ENCODE measurements around the gene DHX9. TPM values are rescaled to one million over a fixed set of nuclear protein-coding genes. Genes with fewer than 3 reads are reported as not detected.

Gene DHX9
- polyA plus RNA-seq, 2 of the 4 experiments (the other 2 are of a cell fraction) = 205 to 247 TPM

DNA sequence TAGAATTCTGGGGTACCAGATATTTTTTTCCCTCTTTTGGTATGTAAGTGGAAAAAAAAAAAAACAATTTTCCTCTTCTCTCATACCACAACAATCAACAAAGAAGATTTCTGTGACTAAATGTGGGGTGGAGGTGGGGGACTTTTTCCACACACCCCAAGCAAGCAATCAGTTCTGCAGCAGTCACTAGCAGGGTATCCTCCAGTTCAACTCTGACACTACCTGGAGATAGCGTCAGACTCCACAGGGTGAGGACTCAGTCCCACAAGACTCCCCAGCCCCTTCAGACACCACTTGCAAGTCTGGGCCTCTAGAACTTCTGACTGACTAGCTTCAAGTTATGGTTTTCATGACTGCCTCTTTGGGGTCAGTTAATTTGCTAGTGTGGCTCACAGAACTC, 6.2 kb downstream of the DHX9 start:
- Histone ChIP-seq H3K9me3 (no peaks in the 10 kb centered on the region), H3K4me2 (no peak overlapping the region), H3K4me3 (no peak overlapping the region), H3K4me1 (peaks cover 26% of the 10 kb centered on the region; the same call in 2 of the 3 replicates), H3K27ac (no peak overlapping the region)
- FAIRE-seq (no peak), ATAC-seq (no peak), DNase-seq (ENCODE audit: low read depth in 1 of 2, low spot score in 1 of 2) (no peak)
- WGBS (ENCODE audit: missing lambda C conversion rate) = 100% methylated on average over 1 of the region's 1 CpG
- TF ChIP-seq HEYL (CRISPR knock-in tag; IDR thresholded peaks at IDR 0.05) = no peak
- TF ChIP-seq KDM5A (IDR thresholded peaks at IDR 0.05) = no peak
- TF ChIP-seq HOXA7 (CRISPR knock-in tag; IDR thresholded peaks at IDR 0.05) = no peak
- no peak for TF ChIP-seq CHD2 (IDR thresholded peaks at IDR 0.05; ENCODE audit: low read length, partially characterized antibody)
- TF ChIP-seq ZSCAN20 (CRISPR knock-in tag; IDR thresholded peaks at IDR 0.05) = no peak
- TF ChIP-seq CEBPB (IDR thresholded peaks at IDR 0.05) = no peak
- no peak for TF ChIP-seq HDAC2 (IDR thresholded peaks at IDR 0.05)
- TF ChIP-seq, protein P1, sequence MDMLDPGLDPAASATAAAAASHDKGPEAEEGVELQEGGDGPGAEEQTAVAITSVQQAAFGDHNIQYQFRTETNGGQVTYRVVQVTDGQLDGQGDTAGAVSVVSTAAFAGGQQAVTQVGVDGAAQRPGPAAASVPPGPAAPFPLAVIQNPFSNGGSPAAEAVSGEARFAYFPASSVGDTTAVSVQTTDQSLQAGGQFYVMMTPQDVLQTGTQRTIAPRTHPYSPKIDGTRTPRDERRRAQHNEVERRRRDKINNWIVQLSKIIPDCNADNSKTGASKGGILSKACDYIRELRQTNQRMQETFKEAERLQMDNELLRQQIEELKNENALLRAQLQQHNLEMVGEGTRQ (IDR thresholded peaks at IDR 0.05) = no peak
- no peak for TF ChIP-seq CHD4 (IDR thresholded peaks at IDR 0.05; ENCODE audit: borderline replicate concordance)
- TF ChIP-seq SMC3 (IDR thresholded peaks at IDR 0.05) = no peak
- TF ChIP-seq JUN (IDR thresholded peaks at IDR 0.05) = no peak
- TF ChIP-seq, protein P2, sequence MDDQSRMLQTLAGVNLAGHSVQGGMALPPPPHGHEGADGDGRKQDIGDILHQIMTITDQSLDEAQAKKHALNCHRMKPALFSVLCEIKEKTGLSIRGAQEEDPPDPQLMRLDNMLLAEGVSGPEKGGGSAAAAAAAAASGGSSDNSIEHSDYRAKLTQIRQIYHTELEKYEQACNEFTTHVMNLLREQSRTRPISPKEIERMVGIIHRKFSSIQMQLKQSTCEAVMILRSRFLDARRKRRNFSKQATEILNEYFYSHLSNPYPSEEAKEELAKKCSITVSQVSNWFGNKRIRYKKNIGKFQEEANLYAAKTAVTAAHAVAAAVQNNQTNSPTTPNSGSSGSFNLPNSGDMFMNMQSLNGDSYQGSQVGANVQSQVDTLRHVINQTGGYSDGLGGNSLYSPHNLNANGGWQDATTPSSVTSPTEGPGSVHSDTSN (IDR thresholded peaks at IDR 0.05) = no peak
- TF ChIP-seq PHF8 (IDR thresholded peaks at IDR 0.05; ENCODE audit: borderline replicate concordance, low read depth) = no peak
- no peak for TF ChIP-seq RNF2 (IDR thresholded peaks at IDR 0.05; ENCODE audit: borderline replicate concordance, low read depth)
- no peak for TF ChIP-seq EHMT2 (IDR thresholded peaks at IDR 0.05; ENCODE audit: low read depth)
- no peak for TF ChIP-seq KDM1A (IDR thresholded peaks at IDR 0.05; ENCODE audit: low read depth)
- TF ChIP-seq, protein P3, sequence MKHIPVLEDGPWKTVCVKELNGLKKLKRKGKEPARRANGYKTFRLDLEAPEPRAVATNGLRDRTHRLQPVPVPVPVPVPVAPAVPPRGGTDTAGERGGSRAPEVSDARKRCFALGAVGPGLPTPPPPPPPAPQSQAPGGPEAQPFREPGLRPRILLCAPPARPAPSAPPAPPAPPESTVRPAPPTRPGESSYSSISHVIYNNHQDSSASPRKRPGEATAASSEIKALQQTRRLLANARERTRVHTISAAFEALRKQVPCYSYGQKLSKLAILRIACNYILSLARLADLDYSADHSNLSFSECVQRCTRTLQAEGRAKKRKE (CRISPR knock-in tag; IDR thresholded peaks at IDR 0.05; ENCODE audit: low read depth) = no peak
- TF ChIP-seq HOXB5 (CRISPR knock-in tag; IDR thresholded peaks at IDR 0.05) = no peak
- TF ChIP-seq, protein P4, sequence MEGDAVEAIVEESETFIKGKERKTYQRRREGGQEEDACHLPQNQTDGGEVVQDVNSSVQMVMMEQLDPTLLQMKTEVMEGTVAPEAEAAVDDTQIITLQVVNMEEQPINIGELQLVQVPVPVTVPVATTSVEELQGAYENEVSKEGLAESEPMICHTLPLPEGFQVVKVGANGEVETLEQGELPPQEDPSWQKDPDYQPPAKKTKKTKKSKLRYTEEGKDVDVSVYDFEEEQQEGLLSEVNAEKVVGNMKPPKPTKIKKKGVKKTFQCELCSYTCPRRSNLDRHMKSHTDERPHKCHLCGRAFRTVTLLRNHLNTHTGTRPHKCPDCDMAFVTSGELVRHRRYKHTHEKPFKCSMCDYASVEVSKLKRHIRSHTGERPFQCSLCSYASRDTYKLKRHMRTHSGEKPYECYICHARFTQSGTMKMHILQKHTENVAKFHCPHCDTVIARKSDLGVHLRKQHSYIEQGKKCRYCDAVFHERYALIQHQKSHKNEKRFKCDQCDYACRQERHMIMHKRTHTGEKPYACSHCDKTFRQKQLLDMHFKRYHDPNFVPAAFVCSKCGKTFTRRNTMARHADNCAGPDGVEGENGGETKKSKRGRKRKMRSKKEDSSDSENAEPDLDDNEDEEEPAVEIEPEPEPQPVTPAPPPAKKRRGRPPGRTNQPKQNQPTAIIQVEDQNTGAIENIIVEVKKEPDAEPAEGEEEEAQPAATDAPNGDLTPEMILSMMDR (IDR thresholded peaks at IDR 0.05) = no peak
- TF ChIP-seq EHF (CRISPR knock-in tag; IDR thresholded peaks at IDR 0.05) = no peak
- ChIA-PET CTCF (interaction anchor here (1.9 kb wide), 1 partner anchor 245 kb away, joined by 6 read pairs; no protein-coding TSS in a partner anchor), POLR2A (no interaction called here)

DNA sequence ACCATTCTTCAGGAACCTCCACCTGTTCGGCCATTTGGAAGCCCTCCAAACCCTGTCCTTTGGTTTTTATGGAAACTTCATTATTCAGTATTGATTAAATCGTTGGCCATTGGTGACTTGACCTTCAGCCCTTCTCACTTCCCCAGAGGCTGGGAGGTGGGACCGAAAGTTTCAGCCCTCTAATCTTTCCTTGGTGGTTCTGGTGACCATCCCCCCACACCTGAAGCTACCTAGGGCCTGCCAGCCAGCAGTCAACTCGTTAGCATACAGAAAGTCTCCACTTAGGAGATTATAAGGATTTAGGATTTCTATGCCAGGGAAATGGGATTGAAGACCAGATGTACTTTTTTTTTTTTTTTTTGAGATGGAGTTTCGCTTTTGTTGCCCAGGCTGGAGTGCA, 6.7 kb downstream of the DHX9 start:
- ChIA-PET CTCF (interaction anchor here (1.9 kb wide), 1 partner anchor 245 kb away, joined by 6 read pairs; no protein-coding TSS in a partner anchor), POLR2A (no interaction called here)
- Histone ChIP-seq H3K9me3 (no peaks in the 10 kb centered on the region), H3K4me2 (no peak overlapping the region), H3K4me3 (no peak overlapping the region), H3K27ac (no peak overlapping the region), H3K4me1 (peaks cover 22% of the 10 kb centered on the region; the same call in 2 of the 3 replicates)
- ATAC-seq (no peak), DNase-seq (ENCODE audit: low read depth in 1 of 2, low spot score in 1 of 2) (no peak), FAIRE-seq (no peak)
- WGBS (ENCODE audit: missing lambda C conversion rate) = 82% methylated on average over 5 of the region's 5 CpGs
- TF ChIP-seq, protein P3 (CRISPR knock-in tag; IDR thresholded peaks at IDR 0.05; ENCODE audit: low read depth) = no peak
